Fibroblast of mammary gland (primary cell): ENCODE results near the gene CCT2.

ENCODE experiments used
- DNase-seq: peaks from one replicate; pipeline ENCODE4 v3.0.0-alpha.2; 2010; ENCODE audit warnings: low read depth
- H3K4me3 ChIP-seq: 2 replicates; pipeline ENCODE4 v1.5.1; 2011; ENCODE audit warnings: low read depth, mild to moderate bottlenecking, low read length, moderate library complexity; ENCODE audit not compliant: control insufficient read depth
- TF ChIP-seq, protein P1 (sequence below): conservative IDR thresholded peaks from 2 replicates; pipeline ENCODE4 v1.5.1; 2011; ENCODE audit warnings: low read depth, low read length, inconsistent platforms; ENCODE audit not compliant: control insufficient read depth, insufficient read depth

CCT2 gene

DNA sequence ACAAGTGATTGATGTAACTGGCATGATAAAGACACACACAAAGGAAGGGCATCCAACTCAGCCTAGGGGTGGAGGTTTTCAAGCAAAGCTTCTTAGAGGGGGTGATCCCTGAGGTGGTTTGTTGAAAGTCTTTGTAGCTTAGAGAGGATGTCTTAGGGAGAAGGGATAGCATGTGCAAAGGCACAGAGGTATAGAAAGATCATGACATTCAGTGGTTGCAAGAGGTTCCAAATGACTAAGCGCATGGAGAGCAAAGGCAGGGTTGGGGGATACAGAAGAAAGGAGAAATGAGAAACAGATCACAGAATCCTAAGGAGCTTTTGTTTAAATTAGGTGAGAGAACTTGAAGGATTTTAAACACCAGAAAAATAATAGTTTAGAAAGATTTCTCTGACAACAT lies 5.2 kb upstream of the CCT2 start:
- H3K4me3 ChIP-seq = no peak overlapping the region
- DNase-seq = no peak
- TF ChIP-seq, protein P1, sequence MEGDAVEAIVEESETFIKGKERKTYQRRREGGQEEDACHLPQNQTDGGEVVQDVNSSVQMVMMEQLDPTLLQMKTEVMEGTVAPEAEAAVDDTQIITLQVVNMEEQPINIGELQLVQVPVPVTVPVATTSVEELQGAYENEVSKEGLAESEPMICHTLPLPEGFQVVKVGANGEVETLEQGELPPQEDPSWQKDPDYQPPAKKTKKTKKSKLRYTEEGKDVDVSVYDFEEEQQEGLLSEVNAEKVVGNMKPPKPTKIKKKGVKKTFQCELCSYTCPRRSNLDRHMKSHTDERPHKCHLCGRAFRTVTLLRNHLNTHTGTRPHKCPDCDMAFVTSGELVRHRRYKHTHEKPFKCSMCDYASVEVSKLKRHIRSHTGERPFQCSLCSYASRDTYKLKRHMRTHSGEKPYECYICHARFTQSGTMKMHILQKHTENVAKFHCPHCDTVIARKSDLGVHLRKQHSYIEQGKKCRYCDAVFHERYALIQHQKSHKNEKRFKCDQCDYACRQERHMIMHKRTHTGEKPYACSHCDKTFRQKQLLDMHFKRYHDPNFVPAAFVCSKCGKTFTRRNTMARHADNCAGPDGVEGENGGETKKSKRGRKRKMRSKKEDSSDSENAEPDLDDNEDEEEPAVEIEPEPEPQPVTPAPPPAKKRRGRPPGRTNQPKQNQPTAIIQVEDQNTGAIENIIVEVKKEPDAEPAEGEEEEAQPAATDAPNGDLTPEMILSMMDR = no peak

DNA sequence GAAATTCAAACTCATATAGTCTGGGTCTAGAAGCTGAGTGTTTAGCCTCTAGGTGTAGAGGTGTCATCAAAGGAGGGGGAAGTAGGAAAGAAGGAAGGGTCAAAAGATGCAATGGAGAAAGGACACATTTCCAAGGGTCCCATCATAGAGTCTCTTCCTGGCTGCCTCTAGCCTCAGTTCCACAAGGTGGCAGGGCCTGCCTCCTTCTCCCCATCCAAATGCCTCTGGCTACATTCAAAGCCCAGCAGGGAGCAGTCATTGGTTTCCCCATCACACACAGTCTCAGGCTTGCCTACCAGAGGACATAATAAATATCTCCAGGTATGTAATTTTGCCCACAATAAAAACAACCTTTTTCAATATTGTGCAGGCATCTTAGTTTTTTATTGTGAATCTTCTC lies 2.1 kb upstream of the CCT2 start:
- no peak for DNase-seq
- TF ChIP-seq, protein P1 = no peak
- no peak overlapping the region for H3K4me3 ChIP-seq

DNA sequence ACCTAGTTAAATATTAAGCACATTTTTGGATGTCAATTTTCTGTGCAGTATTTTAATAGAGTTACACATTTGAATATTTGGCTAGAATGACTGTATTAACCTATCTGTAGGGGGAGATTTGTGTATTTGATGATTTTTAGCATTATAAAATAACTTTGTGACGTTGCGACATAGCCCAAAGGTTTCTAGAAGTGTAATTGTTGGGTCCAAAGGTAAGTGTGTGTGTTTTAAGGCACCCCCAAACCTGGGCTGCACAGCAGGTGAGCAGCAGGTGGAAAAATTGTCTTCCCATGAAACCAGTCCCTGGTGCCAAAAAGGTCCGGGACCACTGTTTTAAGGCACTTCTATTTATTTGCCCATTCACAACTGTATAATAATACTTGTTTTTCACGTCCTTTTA lies 3.3 kb downstream of the CCT2 start:
- H3K4me3 ChIP-seq = no peak overlapping the region
- TF ChIP-seq, protein P1 = no peak
- no peak for DNase-seq

DNA sequence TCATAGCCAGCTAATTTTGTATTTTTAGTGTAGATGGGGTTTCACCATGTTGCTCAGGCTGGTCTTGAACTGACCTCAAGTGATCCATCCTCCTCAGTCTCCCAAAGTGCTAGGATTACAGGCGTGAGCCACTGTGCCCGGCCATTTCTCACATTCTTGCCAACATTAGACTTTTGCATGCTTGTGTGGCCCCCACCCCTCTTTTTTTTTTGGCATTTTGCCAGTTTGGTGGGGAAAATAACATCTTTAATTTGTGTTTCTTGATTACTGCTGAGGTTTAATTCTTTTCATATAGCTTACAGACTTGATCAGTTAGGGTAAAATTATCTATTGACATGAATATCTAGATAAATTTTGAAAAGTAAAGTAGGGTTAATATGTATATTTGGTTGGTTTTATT lies 3.8 kb downstream of the CCT2 start:
- no peak overlapping the region for H3K4me3 ChIP-seq
- TF ChIP-seq, protein P1 = no peak
- no peak for DNase-seq

DNA sequence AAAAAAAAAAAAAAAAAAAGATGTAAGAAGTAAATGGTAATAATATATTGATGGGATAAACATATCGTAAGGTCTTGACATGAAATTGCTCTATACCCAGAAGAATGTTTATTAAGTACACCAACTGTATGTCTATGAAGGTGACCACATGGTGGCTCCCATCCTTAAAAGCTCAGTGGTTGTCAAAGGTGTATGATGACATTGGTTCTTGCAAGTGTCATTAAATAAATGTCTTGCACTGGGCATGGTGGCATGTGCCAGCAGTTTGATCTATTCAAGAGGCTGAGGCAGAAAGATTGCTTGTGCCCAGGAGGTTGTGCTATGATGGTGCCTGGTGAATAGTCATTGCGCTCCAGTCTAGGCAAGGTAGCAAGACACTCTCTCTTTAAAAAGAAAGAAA lies 10.4 kb downstream of the CCT2 start:
- no peak overlapping the region for H3K4me3 ChIP-seq
- DNase-seq = no peak
- TF ChIP-seq, protein P1 = no peak

DNA sequence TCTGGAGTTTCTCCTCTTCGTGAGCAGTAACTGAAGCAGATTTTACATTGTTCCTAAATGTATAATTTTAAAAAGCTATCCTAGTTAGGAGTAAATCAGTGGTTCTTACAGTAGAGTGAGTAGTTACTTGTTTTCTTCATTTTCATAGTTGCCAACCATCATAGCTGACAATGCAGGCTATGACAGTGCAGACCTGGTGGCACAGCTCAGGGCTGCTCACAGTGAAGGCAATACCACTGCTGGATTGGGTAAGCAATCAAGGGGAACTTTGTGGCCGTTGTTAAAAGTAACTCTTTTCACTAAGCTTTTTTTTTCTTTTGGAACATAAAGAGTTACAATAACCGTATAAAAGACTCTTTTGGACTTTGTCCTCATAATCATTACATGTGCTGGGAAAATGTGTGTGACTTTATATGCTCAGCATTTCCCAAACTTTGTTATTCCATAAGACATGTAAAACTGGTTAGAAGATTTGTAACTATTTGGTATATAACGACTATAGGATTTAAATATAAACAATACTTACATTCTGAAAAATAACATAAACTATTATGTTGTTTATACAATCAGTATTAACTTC lies 13.0 kb downstream of the CCT2 start:
- no peak overlapping the region for H3K4me3 ChIP-seq
- no peak for DNase-seq
- TF ChIP-seq, protein P1 = no peak

DNA sequence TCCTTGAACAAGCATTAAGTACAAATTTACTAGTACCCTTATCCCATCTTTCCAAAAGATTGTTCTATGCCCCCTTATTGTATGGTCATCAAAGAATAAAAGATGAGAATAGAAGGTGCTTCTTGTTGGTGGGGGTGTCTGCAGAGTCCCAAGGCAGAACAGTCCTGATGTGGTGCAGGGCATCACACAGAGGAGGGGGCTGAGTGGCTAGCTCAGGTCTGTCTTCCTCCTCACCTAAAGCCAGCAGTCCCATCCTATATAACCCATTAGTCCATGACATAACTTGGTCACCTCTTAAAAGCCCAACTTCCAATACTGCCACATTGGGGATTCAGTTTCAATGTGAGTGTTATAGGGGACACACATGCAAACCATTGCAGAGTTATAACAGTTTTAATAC lies 15.5 kb downstream of the CCT2 start:
- no peak for DNase-seq
- no peak overlapping the region for H3K4me3 ChIP-seq
- TF ChIP-seq, protein P1 = no peak
